Muscle of leg (tissue), 11 donors: ENCODE data around the gene CSRP2. TPM values are rescaled to one million over a fixed set of nuclear protein-coding genes. Genes with fewer than 3 reads are reported as not detected.

Experiments used
- DNase-seq: peaks from one replicate; pipeline ENCODE4 v3.0.0; 2013
- H3K27ac ChIP-seq: one replicate; pipeline ENCODE4 v1.5.1; 2013; ENCODE audit warnings: mild to moderate bottlenecking, low read length, control low read depth
- H3K27me3 ChIP-seq: one replicate; pipeline ENCODE4 v1.6.1; 2013; ENCODE audit warnings: low read length; ENCODE audit not compliant: control insufficient read depth, insufficient read depth
- H3K36me3 ChIP-seq: one replicate; pipeline ENCODE4 v1.6.1; 2013; ENCODE audit warnings: low read length; ENCODE audit not compliant: control insufficient read depth, insufficient read depth
- H3K4me1 ChIP-seq: one replicate; pipeline ENCODE4 v1.6.1; 2013; ENCODE audit warnings: low read length; ENCODE audit not compliant: control insufficient read depth, insufficient read depth
- H3K4me3 ChIP-seq: one replicate; pipeline ENCODE4 v1.5.1; 2013; ENCODE audit warnings: low read length, control low read depth
- H3K9me3 ChIP-seq: replicated peaks from 2 replicates; pipeline ENCODE4 v1.6.1; 2013; ENCODE audit warnings: low read depth, low read length; ENCODE audit not compliant: control insufficient read depth
- WGBS: methylation state at CpG from one replicate; pipeline ENCODE4 v1.1.5; 2013; ENCODE audit warnings: missing lambda C conversion rate; ENCODE audit not compliant: insufficient coverage; 5-methylcytosine and 5-hydroxymethylcytosine counted together
- polyA plus RNA-seq, 8 donors: library from polyadenylated mRNA; unstranded; fragments of 120-200 nt; gene quantifications; one replicate each; pipeline versions ENCODE4 v1.2.1 to v1.2.3, GENCODE V29; 2013; ENCODE audit warnings: inconsistent platforms in 1 of 8, low replicate concordance in 1 of 8; ENCODE audit not compliant: insufficient read length in 8 of 8, insufficient read depth in 1 of 8
- total RNA-seq: library from RNA; stranded (reverse); fragments of 120-200 nt; gene quantifications from one replicate; pipeline ENCODE4 v1.2.4, GENCODE V29; 2013

The CSRP2 gene
- total and polyA plus RNA-seq, 9 donors, result 32.3 to 71.7 (median 43.0) TPM

DNA sequence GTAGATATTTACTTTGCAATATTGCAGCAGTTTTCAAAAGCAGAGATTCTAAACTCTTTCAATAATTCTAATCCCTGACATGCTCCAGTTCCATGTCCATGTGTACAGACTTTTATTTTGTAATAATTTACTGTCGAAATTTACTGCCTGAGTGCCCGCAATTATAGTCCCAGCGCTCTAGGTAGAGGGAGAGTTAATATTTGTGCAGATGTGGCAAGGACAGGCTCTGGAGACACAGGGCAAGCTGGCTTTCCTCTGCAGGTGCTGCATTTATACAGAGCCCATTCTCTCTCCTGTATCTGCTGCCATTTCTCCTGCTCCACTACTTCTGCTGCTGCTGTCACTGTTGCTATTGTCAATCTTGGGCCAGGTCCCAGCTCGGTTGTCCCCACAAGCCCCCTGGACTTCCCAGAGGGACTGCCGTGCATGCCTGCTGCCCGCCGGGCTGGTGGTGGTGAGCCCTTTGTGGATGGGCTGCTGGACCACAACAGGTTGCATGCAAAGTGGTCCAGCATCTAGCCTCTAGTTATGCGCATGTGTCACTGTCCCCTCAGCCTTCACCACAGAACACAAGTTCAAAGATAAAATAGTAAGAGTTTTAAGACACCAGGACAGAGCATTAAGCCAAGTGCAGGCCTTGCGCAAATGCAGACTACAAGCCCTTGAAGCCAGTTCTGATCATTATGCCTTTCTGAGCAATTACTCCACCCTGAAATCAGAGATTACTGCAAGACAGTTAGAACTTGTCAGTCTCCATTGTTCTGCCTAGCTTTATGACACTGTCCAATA is 40.8 kb upstream of the CSRP2 start:
- Histone ChIP-seq H3K9me3 (no peaks in the 10 kb centered on the region), H3K4me3 (no peak overlapping the region), H3K4me1 (no peaks in the 10 kb centered on the region), H3K27ac (no peak overlapping the region), H3K36me3 (no peaks in the 10 kb centered on the region), H3K27me3 (no peaks in the 10 kb centered on the region)
- WGBS, result 60% methylated on average over 5 of the region's 9 CpGs
- DNase-seq, result no peak

DNA sequence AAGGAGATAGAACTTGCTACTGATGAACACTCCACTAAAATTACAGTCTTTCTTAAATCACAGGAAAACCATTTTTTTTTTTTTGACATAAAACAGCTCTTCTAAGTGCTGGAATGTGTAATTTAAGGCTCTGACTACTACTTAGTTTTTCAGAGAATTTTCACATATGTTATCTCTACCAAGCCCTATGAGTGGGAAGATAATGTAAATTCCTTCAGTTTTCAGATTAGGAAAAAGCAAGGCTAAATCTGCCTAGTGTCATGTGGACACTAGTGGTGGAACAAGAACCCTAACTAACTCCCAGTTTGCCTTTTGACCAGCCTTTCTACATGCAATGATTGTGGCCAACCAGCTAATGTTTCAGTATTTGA is 37.3 kb upstream of the CSRP2 start:
- Histone ChIP-seq H3K36me3 (no peaks in the 10 kb centered on the region), H3K4me1 (no peaks in the 10 kb centered on the region), H3K27me3 (no peaks in the 10 kb centered on the region), H3K27ac (no peak overlapping the region), H3K4me3 (no peak overlapping the region), H3K9me3 (no peaks in the 10 kb centered on the region)
- no peak for DNase-seq

DNA sequence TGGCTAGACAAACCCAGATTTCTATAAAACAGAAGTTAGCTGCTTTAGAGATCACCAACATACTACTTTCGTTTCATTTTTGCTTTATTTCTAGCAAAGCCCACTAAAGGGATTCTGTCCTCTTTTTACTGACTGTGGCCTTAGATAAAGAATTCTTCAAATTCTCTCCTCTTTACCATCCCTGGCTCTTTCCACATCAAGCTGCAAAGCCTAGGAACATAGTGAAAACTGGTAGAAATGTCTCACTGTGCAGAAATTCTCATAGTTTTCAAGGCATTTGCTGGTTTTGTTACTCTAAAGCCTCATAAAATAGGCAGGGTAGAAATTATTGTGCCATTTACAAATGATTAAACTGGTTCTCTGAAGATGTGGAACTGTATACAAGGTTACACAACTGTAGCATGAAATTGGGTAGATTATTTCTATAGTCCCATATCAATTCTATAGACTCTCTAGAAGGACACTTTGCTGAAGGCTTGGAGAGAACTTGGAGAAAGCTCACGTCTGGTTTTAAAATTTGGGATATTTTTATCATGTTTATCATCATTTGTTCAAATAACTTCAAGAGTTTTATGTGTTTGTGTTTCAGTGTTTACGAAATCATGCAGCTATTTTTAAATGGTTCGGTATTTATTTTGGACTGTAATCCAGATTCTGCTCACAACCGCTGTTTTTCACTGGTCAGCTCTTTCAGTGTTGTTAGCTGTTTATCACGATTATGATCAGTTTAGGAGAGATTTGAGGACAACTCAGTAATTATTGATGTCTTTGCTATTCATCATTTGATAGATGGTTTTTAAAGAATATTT is 36.7 kb upstream of the CSRP2 start:
- Histone ChIP-seq H3K27ac (no peak overlapping the region), H3K4me1 (no peaks in the 10 kb centered on the region), H3K4me3 (no peak overlapping the region), H3K27me3 (no peaks in the 10 kb centered on the region), H3K36me3 (no peaks in the 10 kb centered on the region), H3K9me3 (no peaks in the 10 kb centered on the region)
- 67% methylated on average over 1 of the region's 6 CpGs for WGBS
- no peak for DNase-seq

DNA sequence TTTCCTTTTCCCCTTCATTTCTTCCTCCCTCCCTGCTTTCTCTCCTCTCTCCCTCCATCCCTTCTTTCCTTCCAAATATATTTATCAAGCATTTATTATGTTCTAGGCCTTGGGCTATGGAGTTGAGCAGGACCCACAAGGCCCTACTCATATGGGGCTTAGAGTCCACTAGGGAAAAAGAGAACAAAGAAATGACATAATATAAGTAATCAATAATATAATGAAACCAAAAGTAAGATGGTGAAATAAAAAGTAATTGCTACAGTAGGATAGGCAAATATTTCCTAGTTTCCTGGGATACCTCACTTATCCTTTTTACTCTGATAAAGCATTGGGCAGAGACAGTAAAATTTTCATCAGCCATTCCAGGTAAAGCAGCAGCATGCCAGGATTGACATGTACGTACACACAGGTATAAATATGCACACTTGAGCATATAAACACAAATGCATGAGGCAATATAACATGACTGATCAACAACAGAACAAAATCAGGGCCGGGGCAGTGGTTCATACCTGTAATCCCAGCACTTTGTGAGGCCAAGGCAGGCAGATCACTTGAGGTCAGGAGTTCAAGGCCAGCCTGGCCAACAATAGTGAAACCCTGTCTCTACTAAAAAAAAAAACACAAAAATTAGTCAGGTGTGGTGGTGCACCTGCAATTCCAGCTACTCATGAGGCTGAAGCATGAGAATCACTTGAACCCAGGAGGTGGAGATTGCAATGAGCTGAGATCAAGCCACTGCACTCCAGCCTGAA is 35.5 kb upstream of the CSRP2 start:
- no peak for DNase-seq
- Histone ChIP-seq H3K27ac (no peak overlapping the region), H3K9me3 (no peaks in the 10 kb centered on the region), H3K36me3 (no peaks in the 10 kb centered on the region), H3K27me3 (no peaks in the 10 kb centered on the region), H3K4me3 (no peak overlapping the region), H3K4me1 (no peaks in the 10 kb centered on the region)
- WGBS, result no CpG with 5 or more reads among the region's 2 CpGs

DNA sequence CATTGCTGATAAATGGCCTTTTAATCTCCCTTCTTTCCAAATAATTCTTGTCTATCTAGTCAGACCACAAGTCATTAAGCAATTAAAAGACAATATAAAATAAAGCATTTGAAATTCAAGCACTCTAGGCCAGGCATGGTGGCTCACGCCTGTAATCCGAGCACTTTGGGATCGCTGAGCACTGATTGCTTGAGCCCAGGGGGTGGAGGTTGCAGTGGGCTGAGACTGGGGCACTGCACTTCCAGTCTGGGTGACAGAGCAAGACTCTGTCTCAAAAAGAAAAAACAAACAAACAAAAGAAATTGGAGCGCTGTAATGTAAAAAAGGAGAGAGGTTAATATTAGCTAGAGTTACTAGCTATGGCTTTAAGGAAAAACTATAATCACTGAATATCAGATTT is 30.5 kb upstream of the CSRP2 start:
- H3K27me3 ChIP-seq, result no peaks in the 10 kb centered on the region
- H3K4me1 ChIP-seq, result no peaks in the 10 kb centered on the region
- no peaks in the 10 kb centered on the region for H3K9me3 ChIP-seq
- no peaks in the 10 kb centered on the region for H3K36me3 ChIP-seq
- no peak overlapping the region for H3K4me3 ChIP-seq
- DNase-seq, result no peak
- no peak overlapping the region for H3K27ac ChIP-seq
- WGBS, result 33% methylated on average over 1 of the region's 4 CpGs

DNA sequence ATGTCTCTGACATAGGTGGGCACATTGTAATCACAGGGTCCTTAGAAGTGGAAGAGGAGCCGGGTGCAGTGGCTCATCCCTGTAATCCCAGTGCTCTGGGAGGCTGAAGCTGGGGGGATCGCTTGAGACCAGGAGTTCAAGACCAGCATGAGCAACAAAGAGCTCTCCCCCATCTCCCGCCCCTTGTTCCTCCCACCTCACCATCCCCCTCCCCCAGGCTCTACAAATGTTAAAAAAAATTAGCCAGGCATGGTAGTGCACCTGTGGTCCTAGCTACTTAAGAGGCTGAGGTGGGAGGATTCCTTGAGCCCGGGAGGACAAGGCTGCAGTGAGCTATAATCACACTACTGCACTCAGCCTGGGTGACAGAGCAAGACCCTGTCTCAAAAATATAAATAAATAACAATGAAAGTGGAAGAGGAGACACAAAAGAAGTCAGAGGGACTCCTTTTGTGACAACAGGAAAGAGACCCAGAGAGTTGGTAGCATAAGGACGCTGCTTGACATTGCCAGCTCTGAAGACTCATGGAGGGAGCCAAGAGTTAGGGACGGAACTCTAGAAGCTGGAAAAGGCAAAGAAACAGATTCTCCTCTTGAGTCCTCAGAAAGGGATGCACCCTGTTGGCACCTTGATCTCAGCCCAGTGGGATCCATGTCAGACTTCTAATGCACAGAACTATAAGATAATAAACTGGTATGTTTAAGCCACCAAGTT is 29.6 kb upstream of the CSRP2 start:
- DNase-seq, result no peak
- Histone ChIP-seq H3K9me3 (no peaks in the 10 kb centered on the region), H3K27me3 (no peaks in the 10 kb centered on the region), H3K27ac (no peak overlapping the region), H3K4me3 (no peak overlapping the region), H3K4me1 (no peaks in the 10 kb centered on the region), H3K36me3 (no peaks in the 10 kb centered on the region)
- 56% methylated on average over 1 of the region's 6 CpGs for WGBS

DNA sequence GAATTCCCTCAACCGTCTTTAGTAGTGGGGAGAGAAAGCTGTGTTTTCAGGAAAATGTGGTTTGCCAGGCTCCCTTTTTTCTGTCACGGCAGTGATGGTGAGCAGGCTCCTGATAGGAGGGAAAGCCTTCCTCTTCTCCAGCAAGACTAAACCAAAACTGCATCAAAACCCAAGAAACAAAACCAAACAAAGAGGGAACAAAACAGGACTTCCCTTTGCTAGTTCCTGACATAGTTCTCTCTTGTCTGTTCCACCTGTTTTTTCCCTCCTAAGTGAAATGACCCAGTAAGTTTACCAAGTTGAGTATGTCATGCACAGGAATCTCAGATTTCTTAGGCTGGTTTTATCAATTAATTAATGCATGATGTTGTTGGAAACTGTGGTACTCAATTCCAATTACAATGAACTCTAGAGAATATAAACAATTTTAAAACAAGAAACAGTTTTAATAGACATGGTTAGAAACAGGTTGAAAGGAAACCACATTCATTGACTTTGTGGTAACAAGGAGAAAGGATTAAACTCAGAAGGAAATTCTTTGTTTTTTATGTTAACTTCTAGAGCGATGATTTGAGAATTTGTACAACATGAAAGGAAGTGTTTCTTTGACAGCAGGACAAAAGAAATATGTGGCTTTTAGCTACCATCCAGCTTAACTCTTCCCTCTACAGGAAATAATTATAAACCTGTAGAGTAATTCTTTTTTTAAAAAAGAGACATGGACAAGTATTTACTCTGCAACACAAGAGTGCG is 23.0 kb upstream of the CSRP2 start:
- Histone ChIP-seq H3K27ac (no peak overlapping the region), H3K27me3 (no peaks in the 10 kb centered on the region), H3K4me1 (no peaks in the 10 kb centered on the region), H3K4me3 (no peak overlapping the region), H3K9me3 (no peaks in the 10 kb centered on the region), H3K36me3 (no peaks in the 10 kb centered on the region)
- DNase-seq, result no peak
- no CpG with 5 or more reads among the region's 4 CpGs for WGBS

DNA sequence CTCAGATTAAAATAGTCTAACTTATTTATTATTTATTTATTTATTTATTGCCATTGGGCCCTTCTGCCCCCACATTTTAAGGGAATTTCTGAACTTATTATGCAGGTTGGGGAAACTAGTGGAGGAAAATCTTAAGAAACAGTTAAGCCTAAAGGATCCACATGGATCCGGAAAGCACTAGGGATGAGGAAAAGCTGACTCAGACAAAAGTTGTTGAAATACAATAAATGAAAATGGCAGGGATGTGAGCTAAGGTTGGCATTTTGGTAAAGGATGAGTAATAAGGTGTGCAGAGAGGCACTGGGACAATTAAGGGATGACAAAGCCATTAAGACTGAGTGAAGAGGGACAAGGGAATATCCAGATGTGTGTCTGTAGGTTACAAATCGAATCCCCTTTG is 20.7 kb upstream of the CSRP2 start:
- Histone ChIP-seq H3K36me3 (no peaks in the 10 kb centered on the region), H3K27me3 (no peaks in the 10 kb centered on the region), H3K4me3 (no peak overlapping the region), H3K4me1 (no peaks in the 10 kb centered on the region), H3K27ac (no peak overlapping the region), H3K9me3 (no peaks in the 10 kb centered on the region)
- no peak for DNase-seq
- WGBS, result 80% methylated on average over 1 of the region's 2 CpGs

DNA sequence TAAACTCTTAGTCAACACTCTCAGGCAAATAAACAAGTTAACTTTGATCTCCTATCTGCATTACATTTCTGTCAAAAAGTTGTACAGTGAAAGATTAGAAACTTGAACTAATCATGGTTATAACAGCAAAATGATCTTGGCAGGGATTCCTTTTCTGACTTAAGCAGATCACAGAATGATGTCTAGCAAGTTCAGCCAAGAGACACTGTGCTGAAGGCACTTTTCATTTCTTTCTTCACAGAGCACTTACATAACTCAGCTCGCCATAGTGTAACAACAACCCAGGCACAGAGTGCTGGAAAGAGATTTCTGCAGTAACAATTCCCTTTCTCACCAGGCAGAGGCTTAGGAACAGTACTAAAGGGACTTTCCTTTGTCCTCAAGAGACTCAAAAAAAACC is 19.6 kb upstream of the CSRP2 start:
- DNase-seq, result peak; percentile 87
- Histone ChIP-seq H3K27ac (no peak overlapping the region), H3K27me3 (no peaks in the 10 kb centered on the region), H3K4me3 (no peak overlapping the region), H3K36me3 (no peaks in the 10 kb centered on the region), H3K9me3 (no peaks in the 10 kb centered on the region), H3K4me1 (no peaks in the 10 kb centered on the region)
- 0% methylated on average over 1 of the region's 1 CpG for WGBS
